GM18526 (cell line): ENCODE measurements around the gene CHAC2.
A peak's percentile ranks its signal among the peaks of the same experiment; 100 is the strongest.

ENCODE experiments used
- POLR2A ChIP-seq: IDR thresholded peaks from 3 replicates; pipeline ENCODE4 v1.6.1; 2011; ENCODE audit not compliant: insufficient read length; ENCODE audit errors: extremely low read depth

CHAC2 gene

DNA sequence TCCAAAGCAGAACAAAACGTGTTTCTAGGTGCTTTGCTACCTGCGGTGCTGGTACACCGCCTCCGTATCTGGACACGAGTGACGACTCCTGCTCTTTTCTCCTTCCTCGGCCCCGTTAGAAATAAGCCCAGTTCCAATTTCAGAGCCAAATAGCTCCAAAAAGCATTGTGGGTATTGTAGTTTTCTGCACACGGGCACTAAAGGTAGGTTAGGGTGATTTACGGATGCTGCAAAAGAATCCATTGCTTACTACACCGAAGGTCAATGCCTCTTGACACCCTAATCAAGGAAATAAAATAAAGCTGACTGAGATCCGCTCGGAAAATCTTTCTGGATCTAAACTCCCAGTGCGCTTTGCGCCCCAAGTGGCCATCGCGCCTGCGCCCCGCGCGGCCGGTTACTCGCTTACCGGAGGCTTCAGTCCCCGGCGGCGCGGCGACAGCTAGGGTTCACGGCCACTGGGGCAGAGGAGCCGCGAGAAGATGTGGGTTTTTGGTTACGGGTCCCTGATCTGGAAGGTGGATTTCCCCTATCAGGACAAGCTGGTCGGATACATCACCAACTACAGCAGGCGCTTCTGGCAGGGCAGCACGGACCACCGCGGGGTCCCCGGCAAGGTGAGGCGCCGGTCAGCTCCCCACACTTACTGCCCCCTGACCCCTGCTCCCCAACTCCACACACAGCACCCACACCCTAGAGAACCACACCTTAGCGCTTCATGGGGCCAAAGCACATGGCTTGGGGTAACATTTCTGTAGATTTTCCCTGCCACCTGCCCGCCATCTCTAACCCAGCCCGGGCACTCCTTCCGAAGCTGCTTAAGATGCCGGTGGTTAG lies at the start of gene CHAC2:
Gene CHAC2 (plus strand): TSS at position 400 of the 837 bp plus-strand sequence. CDS start 83 bp downstream, at position 483.
- peak; percentile 64 for TF ChIP-seq POLR2A

DNA sequence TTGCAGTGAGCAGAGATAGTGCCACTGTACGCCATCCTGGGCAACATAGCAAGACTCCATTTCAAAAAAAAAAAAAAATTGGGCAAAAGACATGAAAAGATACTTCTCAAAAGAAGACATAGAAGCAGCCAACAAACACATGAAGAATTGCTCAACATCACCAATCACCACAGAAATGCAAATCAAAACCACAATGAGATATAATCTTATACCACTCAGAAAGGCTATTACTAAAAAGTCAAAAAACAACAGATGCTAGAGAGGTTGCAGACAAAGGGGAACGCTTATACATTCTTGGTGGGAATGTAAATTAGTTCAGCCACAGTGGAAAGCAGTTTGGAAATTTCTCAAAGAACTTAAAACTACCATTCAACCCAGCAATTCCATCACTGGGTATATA lies 43.1 kb upstream of the CHAC2 start:
- TF ChIP-seq POLR2A: no peak

DNA sequence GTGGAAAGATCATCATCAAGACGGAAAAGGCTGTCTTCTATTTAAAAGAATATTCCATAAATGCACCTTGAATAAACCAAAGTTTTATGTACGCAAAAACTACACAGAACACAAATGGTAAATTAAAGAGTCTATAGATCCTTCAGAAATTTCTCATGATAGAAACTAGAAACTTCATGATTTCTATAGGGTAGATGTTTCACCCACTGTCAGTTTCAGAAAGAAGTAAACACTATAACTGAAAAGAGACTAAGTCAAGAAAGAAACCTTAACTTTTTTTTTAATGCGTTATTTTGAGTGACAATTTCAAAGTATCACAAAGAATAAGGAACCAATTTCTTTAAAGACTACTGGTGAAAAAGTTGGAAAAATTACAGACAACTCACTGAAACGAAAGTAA lies 41.9 kb upstream of the CHAC2 start:
- no peak for TF ChIP-seq POLR2A

DNA sequence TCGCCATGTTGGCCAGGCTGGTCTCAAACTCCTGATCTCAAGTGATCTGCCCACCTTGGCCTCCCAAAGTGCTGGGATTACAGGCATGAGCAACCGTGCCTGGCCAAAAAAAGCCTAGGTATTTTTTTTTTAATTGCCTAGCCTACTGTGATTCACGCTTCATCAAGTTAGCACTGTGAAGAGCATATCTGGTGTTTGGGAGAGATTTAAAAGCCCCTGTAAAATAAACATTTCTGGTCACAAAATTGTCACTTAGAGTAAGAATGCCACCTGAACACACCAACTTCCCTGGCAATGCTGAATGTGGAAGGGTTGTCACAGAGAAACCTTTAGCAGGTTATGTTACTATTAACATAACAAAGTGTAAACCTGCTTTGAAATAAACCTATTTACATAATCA lies 39.7 kb upstream of the CHAC2 start:
- TF ChIP-seq POLR2A: no peak

DNA sequence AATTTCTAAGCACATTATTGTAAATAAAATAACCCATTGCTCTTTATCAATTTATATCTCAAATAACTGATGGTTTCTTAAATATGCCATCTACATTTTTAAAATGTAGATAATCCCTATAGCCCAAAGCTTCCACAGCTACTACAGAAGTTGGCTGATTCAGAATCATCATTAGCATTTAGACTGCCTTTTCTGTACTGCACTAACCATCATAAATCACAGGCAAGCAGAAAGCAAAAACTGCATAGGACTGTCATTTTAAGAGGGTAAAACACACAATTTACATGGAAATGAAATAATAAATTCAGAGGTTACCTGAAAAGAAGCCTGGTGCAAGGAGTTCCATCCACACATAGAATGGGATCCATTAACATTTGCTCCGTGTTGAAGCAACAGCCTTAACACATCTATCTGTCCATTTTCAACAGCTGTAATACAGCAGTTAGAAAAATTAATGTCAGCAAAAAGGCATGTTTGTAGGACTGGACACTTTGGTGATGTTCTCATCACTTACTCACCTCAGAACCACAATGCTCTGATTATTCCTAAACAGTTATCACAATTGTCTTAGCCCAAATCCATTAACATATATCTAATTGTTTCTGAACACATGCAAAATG lies 38.4 kb upstream of the CHAC2 start:
- TF ChIP-seq POLR2A: no peak

DNA sequence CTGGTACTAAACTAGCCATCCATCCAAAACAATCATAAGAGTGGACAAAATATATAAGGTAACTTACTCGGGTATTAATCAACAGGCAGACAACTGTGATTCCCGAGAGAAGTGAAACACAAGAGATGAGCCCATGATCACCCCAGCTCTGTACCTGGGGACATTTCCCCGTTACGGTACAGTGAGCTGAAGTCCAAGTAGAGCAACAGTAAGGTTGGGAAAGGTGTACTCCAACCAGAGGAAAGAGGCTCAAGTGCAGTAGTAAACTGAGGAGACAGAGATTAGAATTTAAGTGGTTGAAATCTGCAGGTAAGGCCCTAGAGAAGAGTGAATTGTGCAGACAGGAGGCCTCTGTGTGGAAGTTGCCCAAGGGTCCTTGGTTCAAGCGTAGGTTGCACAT lies 30.5 kb upstream of the CHAC2 start:
- TF ChIP-seq POLR2A: no peak

DNA sequence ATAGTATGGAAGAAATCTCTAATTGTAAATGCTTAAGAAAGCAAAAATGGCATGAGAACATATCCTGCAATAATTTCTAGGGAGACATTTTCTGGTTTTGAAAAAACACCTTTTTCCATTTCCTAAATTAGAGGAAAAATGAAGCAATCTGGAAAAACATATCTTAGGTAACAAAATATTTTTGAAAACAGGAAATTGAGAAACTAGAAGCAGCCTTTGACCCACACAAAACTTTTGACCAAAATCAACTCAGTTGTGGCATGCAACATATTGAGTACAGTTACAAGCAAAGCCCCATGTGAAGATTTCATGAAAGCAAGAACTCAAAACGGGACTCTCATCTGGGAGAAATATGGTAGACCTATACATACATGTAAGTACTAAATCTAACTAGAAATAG lies 28.6 kb upstream of the CHAC2 start:
- TF ChIP-seq POLR2A: no peak

DNA sequence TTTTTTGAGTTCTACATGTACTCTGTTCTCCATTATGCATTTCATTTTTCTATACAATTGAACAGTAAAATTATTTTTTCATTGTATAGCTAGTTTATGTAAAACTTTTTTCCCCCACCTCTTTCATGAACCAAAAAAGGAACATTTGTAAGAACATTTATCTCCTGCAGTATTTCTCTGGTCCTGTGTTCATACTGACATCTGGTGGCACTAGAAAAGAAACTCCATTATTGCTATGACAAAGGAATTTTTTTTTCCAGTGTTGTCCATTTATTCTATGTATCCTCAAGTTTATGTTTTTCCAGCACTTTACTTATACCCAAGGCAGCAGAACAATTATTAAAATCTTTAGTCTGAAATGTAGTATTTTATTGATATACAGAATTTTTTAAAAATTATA lies 27.4 kb upstream of the CHAC2 start:
- no peak for TF ChIP-seq POLR2A

DNA sequence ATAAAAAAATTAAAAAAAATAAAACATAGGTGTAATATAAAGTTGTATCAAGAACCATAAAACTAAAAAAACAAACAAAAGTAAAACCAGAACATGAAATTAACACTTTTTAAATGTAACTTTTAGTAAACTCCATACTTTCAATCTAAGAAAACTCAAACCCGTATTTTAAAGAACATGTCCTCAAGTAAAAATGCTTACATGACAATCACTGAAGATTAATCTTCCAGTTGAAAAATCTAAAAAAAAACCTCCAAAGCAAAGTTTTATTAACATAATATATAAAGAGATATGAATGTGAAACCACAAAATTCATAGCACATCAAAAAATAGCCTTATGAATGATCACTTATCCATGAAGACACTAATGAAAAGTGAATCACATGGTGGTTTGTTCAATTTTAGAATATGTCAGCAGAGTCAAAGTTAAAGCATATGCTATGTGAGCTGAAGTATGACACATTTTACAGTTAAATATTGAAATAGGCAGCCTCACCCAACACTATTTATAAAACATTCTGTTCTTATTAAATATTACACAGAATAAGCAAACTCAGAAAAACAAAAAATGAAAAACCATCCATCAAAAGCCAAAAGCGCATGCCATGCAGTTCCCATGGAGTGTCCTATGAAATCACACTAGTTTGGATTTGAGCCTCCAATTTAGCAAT lies 23.1 kb upstream of the CHAC2 start:
- TF ChIP-seq POLR2A: no peak

DNA sequence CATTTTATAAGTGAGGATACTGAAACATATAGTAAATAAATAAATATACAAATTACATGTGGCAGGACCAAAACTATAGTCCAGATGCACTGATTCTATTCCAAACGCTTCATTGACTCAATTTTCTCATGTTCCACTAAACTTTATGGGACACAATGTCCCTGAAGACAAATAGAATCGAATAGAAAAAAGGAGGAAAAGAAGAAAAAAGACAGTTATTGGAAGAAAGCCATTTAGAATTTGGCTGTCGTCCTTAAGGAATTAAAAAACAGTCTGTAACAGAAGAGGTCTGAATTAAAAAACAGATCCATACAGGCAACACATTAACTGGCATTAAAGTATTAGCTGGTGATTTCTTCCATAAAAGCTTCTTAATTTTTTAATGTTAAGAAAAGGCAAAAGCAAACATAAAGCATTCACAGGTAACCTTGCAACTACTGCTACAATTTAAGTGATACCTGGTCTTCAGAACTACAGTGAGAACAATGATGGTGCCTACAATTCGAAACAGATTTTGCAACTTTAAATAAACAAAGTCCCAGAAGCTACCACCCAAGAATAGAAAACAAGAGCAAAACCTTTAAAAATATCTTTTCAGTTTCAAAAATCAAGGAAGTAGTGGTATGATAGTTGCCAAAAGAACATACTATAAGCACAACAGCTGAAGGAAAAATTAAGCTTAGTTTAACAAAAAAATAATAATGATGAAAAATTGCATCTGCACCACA lies 17.4 kb upstream of the CHAC2 start:
- no peak for TF ChIP-seq POLR2A

DNA sequence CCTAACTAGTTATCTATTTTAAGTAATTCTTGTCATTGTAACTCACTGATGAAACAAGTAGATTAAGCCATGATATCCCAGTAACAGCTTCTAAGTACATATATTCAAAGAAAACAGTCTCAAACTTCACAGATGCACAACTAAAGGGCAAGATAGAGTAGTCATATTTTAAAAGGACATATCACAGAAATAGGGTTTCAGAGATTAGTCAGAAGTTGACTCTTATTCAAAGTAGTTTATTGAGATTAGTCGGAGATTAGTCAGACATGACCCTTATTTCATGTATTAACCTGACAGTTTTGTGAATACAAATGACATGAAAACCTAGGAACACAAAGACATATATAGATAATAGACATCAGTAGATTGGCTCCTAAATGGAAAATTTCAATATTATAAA lies 15.9 kb upstream of the CHAC2 start:
- TF ChIP-seq POLR2A: no peak

DNA sequence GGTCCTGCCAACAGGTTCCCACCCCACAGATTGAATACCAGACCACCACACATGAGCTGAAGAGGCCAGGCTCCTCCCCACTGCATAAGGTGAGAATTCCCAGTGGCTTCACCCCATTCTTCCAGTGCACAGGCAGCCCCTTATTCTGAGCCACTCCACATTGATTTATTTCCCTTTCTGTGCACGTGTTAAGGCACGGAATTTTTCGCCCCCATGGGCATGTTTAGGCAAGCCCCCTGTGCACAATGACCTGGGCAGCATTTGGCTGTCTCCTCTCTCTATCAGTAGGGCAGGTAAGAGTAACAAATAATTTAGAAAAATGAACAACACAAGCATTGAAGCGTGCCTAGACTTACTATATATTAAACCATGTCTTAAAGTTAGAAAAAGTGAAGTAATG lies 15.2 kb upstream of the CHAC2 start:
- TF ChIP-seq POLR2A: no peak

DNA sequence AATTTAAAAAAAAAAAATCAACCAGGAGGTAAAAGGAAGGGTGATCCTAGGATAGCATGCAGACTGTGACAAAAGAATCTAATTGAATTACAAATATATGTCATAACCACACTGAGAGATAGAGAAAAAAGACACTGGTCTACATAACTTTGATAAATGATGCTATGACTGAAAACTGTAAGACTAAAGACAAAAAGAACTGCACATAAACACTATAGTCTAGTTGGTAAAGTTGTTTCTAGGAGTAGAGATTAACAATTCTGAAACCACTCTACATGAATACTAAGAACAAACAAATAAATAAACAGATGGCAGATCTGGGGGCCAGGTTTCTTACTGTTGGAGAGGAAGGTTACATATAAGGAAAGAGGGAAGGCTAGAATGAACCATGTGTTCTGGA lies 14.6 kb upstream of the CHAC2 start:
- TF ChIP-seq POLR2A: no peak

DNA sequence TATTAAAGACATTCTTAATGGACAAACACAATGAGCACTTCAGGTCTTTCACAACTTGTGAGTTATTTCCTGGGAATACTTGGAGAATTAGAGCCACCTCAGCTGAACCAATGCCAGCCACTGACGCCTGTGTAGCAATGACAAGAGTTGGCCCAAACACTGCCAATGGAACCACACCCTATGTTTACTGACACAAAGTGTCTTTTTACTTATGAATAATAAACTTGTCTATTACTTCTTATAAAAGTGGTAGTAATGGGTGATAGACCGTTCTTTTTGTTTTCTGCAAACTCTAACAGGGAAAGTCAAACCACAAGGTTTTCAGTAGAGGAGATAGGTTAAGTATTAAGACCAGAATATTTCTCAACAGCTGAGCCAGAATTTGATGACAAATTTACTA lies 12.5 kb upstream of the CHAC2 start:
- TF ChIP-seq POLR2A: no peak

DNA sequence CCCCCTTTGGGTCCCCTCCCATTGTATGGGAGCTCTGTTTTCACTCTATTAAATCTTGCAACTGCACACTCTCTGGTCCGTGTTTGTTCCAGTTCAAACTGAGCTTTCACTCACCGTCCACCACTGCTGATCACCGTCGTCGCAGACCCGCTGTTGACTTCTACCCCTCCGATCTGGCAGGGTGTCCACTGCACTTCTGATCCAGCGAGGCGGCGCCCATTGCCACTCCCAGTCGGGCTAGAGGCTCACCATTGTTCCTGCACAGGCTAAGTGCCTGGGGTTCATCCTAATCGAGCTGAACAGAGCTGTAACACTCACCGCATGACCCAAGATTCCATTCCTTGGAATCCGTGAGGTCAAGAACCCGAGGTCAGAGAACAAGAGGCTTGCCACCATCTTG lies 11.0 kb upstream of the CHAC2 start:
- TF ChIP-seq POLR2A: no peak
